Ovary (tissue), 9 donors: ENCODE data around the gene RNF125. TPM values are rescaled to one million over a fixed set of nuclear protein-coding genes. Genes with fewer than 3 reads are reported as not detected.
"Not testable (repeated sequence)": the region's sequence is repeated elsewhere in the genome, so short reads cannot be mapped to it uniquely, and the experiment has no call there.

Experiments used
- DNase-seq, 5 donors: peaks; one replicate each; pipeline ENCODE4 v3.0.0-alpha.2; 2019 to 2020
- H3K27ac ChIP-seq, 2 donors: fragments of 200-600 bp; one replicate each; pipeline versions ENCODE4 v1.5.1 to v1.8.0; 2019 to 2022
- H3K27me3 ChIP-seq: fragments of 200-600 bp; one replicate; pipeline ENCODE4 v1.8.0; 2022
- H3K36me3 ChIP-seq: fragments of 200-600 bp; sonication (generic); one replicate; pipeline ENCODE4 v1.5.1; 2019
- H3K4me1 ChIP-seq: one replicate; pipeline ENCODE4 v1.8.1; 2013; ENCODE audit warnings: mild to moderate bottlenecking, moderate library complexity; ENCODE audit not compliant: insufficient read depth
- H3K4me3 ChIP-seq: fragments of 200-600 bp; sonication (generic); one replicate; pipeline ENCODE4 v1.5.1; 2017
- H3K9me3 ChIP-seq, 2 donors: fragments of 200-600 bp in 1 of 2; sonication (generic) in 1 of 2; one replicate each; pipeline versions ENCODE4 v1.5.1 to v1.8.1; 2013 to 2019; ENCODE audit warnings: mild to moderate bottlenecking in 1 of 2, moderate library complexity in 1 of 2
- CTCF ChIP-seq, 3 donors: fragments of 450-650 bp in 2 of 3; fragments of 200-600 bp in 1 of 3; IDR thresholded peaks; one replicate each; pipeline versions ENCODE4 v1.5.1 to v1.8.0; 2016 to 2022; ENCODE audit warnings: antibody characterized with exemption in 3 of 3, mild to moderate bottlenecking in 1 of 3
- EP300 ChIP-seq: sonication (generic); formaldehyde crosslinking; IDR thresholded peaks from one replicate; pipeline ENCODE4 v1.6.1; 2017; ENCODE audit warnings: antibody characterized with exemption
- POLR2A ChIP-seq: fragments of 450-650 bp; IDR thresholded peaks from one replicate; pipeline ENCODE4 v1.6.1; 2017; ENCODE audit warnings: antibody characterized with exemption, mild to moderate bottlenecking, moderate library complexity
- WGBS, 3 donors: extraction: QIAGEN DNeasy Blood & Tissue Kit in 1 of 3; methylation state at CpG; one replicate each; pipeline versions ENCODE4 v1.1.5 to v1.1.7; 2013 to 2017; 5-methylcytosine and 5-hydroxymethylcytosine counted together
- intact Hi-C, 4 donors: fragments of 100-400 bp; cut with DNase I; formaldehyde crosslinking; loops; one replicate each; pipeline versions ENCODE4 v1.11.0 to v1.15.1; 2022 to 2023
- polyA plus RNA-seq, 2 donors: library from polyadenylated mRNA; stranded (reverse); fragments of 200-250 nt in 1 of 2; fragments of 350-450 nt in 1 of 2; fragmentation: Illumina TruSeq in 1 of 2; extraction: RNeasy Lipid Tissue Mini Kit (QIAGEN cat#74804) in 1 of 2; gene quantifications; one replicate each; pipeline ENCODE4 v1.2.3, GENCODE V29; 2013 to 2014
- total RNA-seq, 7 donors: library from RNA; depleted of rRNA in 2 of 7; stranded (reverse); fragments of >200 nt in 2 of 7; fragmentation: NEBNext Ultra II Directional in 3 of 7; extraction: Animal tissue kit (Norgen Biotek cat#: 25700) in 3 of 7; gene quantifications; one replicate each; pipeline versions ENCODE4 v1.1.0 to v1.2.4, GENCODE V29; 2016 to 2023
- donor health status: DM: no; HTN: no; CAD: no; lungs with moderate emphysema.
- donor health status: DM: no; HTN: no; CAD: no.
- donor health status: Bipolar disorder and iron deficiency.
- donor health status: DM: yes; HTN: yes; CAD: no.
- donor health status: DM: no; HTN: no; CAD: no.
- donor health status: DM: yes; HTN: yes; CAD: no.

Gene RNF125
- total and polyA plus RNA-seq, 9 donors: 0.86 to 9.3 (median 1.9) TPM

GRCh38 chr18:32019251-32019948, 775 bp downstream of the RNF125 start:
- TF ChIP-seq POLR2A (no peak), CTCF (IDR thresholded peaks at IDR 0.05) (no peak), EP300 (no peak)
- DNase-seq: peak; percentile 23 to 57 (median 29)
- Histone ChIP-seq H3K9me3 (no peaks in the 10 kb centered on the region), H3K27me3 (no peaks in the 10 kb centered on the region), H3K27ac (peak overlapping the region in 1 of 2 donors; percentile 47), H3K36me3 (no peaks in the 10 kb centered on the region), H3K4me3 (peak overlapping the region; percentile 46), H3K4me1 (no peaks in the 10 kb centered on the region)
- intact Hi-C loops: loop anchor here in 1 of 4 donors (2.0 kb wide), 1 partner anchor 73 kb away; no protein-coding TSS in a partner anchor
- WGBS, 3 donors: 1% methylated on average over 30 to 31 of the region's 31 CpGs

- intact Hi-C loops: loop anchor here in 1 of 4 donors (2.0 kb wide), 1 partner anchor 73 kb away; no protein-coding TSS in a partner anchor
- not testable (repeated sequence) for DNase-seq, H3K27me3 ChIP-seq, H3K4me1 ChIP-seq, H3K9me3 ChIP-seq, H3K36me3 ChIP-seq, H3K27ac ChIP-seq
- 60 to 71% (median 64%) methylated on average over 14 of the region's 14 CpGs for WGBS, 3 donors
- peak overlapping the region; percentile 46 for H3K4me3 ChIP-seq
Measured at GRCh38 chr18:32019949-32020625, 1.5 kb downstream of the RNF125 start.

- H3K9me3 ChIP-seq: no peaks in the 10 kb centered on the region
- no peak overlapping the region for H3K27ac ChIP-seq
- DNase-seq: no peak
- no peaks in the 10 kb centered on the region for H3K36me3 ChIP-seq
- 81 to 85% (median 83%) methylated on average over 2 of the region's 2 CpGs for WGBS, 3 donors
- intact Hi-C loops: no loop called here
- H3K4me1 ChIP-seq: no peaks in the 10 kb centered on the region
- H3K4me3 ChIP-seq: no peak overlapping the region
- no peaks in the 10 kb centered on the region for H3K27me3 ChIP-seq
- TF ChIP-seq POLR2A (no peak), CTCF (IDR thresholded peaks at IDR 0.05) (no peak), EP300 (no peak)
Measured at GRCh38 chr18:32021756-32022564, 3.3 kb downstream of the RNF125 start.

GRCh38 chr18:32025744-32026143, 7.1 kb downstream of the RNF125 start:
- H3K4me3 ChIP-seq: no peak overlapping the region
- DNase-seq: no peak
- H3K9me3 ChIP-seq: no peaks in the 10 kb centered on the region
- no peak overlapping the region for H3K27ac ChIP-seq
- TF ChIP-seq EP300 (no peak), POLR2A (no peak), CTCF (IDR thresholded peaks at IDR 0.05) (no peak)
- intact Hi-C loops: no loop called here
- WGBS, 3 donors: 90 to 95% (median 94%) methylated on average over 2 of the region's 2 CpGs
- no peaks in the 10 kb centered on the region for H3K27me3 ChIP-seq
- no peaks in the 10 kb centered on the region for H3K4me1 ChIP-seq
- no peaks in the 10 kb centered on the region for H3K36me3 ChIP-seq
